Common myeloid progenitor, CD34-positive (primary cell): ENCODE results near the gene KRT40.
"Not testable (repeated sequence)": the region's sequence is repeated elsewhere in the genome, so short reads cannot be mapped to it uniquely, and the experiment has no call there.

Experiments
- CTCF ChIA-PET: fragments of 350-600 bp; sonication (Branson Sonifier 250); formaldehyde crosslinking; loops from one replicate; lab custom pipeline; 2021; ENCODE audit warnings: antibody characterized with exemption; lab: Charles Lee
- POLR2A ChIA-PET: fragments of 350-600 bp; sonication (Branson Sonifier 250); formaldehyde crosslinking; loops from one replicate; lab custom pipeline; 2021; ENCODE audit warnings: antibody characterized with exemption; lab: Charles Lee
- DNase-seq, 3 donors: peaks; one replicate each; pipeline versions ENCODE4 v3.0.0 to v3.0.0-alpha.2; 2013
- H3K27ac ChIP-seq, 2 experiments: 1 replicate in 1 of 2; 2 replicates in 1 of 2; pipeline ENCODE4 v1.7.0; 2013; ENCODE audit warnings: inconsistent platforms in 2 of 2, low read length in 2 of 2, mild to moderate bottlenecking in 2 of 2, low read depth in 1 of 2, moderate library complexity in 1 of 2; ENCODE audit not compliant: severe bottlenecking in 2 of 2, insufficient read depth in 1 of 2, poor library complexity in 1 of 2
- H3K27me3 ChIP-seq, 5 experiments: replicated peaks in 2 of 5; 1 replicate in 3 of 5; 2 replicates in 2 of 5; pipeline versions ENCODE4 v1.6.1 to v1.7.0; 2013; ENCODE audit warnings: low read length in 4 of 5, mild to moderate bottlenecking in 2 of 5, moderate library complexity in 2 of 5, inconsistent platforms in 1 of 5; ENCODE audit not compliant: insufficient read depth in 5 of 5, control insufficient read depth in 4 of 5
- H3K36me3 ChIP-seq, 4 experiments: 1 replicate in 2 of 4; 2 replicates in 2 of 4; pipeline versions ENCODE4 v1.6.1 to v1.7.0; 2013; ENCODE audit warnings: low read length in 3 of 4, control low read depth in 1 of 4, mild to moderate bottlenecking in 1 of 4; ENCODE audit not compliant: control insufficient read depth in 4 of 4, insufficient read depth in 4 of 4
- H3K4me1 ChIP-seq, 4 experiments: 1 replicate in 3 of 4; 2 replicates in 1 of 4; pipeline versions ENCODE4 v1.6.1 to v1.7.1; 2013; ENCODE audit warnings: low read length in 3 of 4, mild to moderate bottlenecking in 3 of 4, control low read depth in 1 of 4, inconsistent platforms in 1 of 4, moderate library complexity in 1 of 4; ENCODE audit not compliant: control insufficient read depth in 4 of 4, insufficient read depth in 4 of 4; ENCODE audit errors: control extremely low read depth in 1 of 4
- H3K4me3 ChIP-seq, 7 experiments: 1 replicate in 4 of 7; 2 replicates in 3 of 7; pipeline versions ENCODE4 v1.5.1 to v1.7.0; 2013; ENCODE audit warnings: mild to moderate bottlenecking in 7 of 7, low read length in 6 of 7, moderate library complexity in 6 of 7, inconsistent platforms in 2 of 7, low read depth in 2 of 7, control low read depth in 1 of 7; ENCODE audit not compliant: insufficient read depth in 4 of 7, control insufficient read depth in 1 of 7; ENCODE audit errors: extremely low read depth in 1 of 7
- H3K9me3 ChIP-seq, 5 experiments: 1 replicate in 4 of 5; 2 replicates in 1 of 5; pipeline versions ENCODE4 v1.6.1 to v1.7.1; 2013; ENCODE audit warnings: low read length in 4 of 5, mild to moderate bottlenecking in 2 of 5, inconsistent platforms in 1 of 5, low read depth in 1 of 5, moderate library complexity in 1 of 5; ENCODE audit not compliant: control insufficient read depth in 4 of 5, insufficient read depth in 2 of 5; ENCODE audit errors: control extremely low read depth in 1 of 5
- WGBS: methylation state at CpG from one replicate; pipeline ENCODE4 v1.1.5; 2013; ENCODE audit not compliant: insufficient coverage; 5-methylcytosine and 5-hydroxymethylcytosine counted together

The KRT40 gene

DNA sequence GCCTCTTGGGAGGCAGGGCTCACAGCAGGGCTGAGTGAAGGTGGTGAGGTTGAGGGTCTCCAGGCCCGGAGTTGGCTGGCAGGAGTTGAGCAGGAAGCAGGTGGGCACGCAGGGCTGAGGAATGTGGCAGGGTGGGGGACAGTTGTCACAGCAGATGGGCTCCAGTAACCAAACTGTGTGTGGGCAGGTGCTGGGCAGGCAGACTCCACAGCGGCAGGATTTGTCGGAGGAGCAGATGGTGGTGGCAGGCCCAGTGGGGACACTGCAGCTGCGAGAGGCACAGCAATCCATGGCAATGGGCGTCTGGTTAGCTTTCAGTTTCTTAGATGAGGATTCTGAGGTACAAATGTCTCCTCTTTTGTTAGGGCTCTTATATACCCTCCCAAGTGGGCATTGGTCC, 15.4 kb upstream of the KRT40 start, which contains the start of gene KRTAP3-2:
TSS of gene KRTAP3-2 (minus strand) at position 344 of the 400 bp plus-strand sequence. CDS start at position 291, 53 bp downstream.
- H3K36me3 ChIP-seq, CTCF ChIA-PET, POLR2A ChIA-PET, DNase-seq, H3K4me3 ChIP-seq, H3K27me3 ChIP-seq, H3K27ac ChIP-seq, H3K4me1 ChIP-seq, H3K9me3 ChIP-seq: not testable (repeated sequence)
- WGBS, result 100% methylated on average over 4 of the region's 6 CpGs

GRCh38 chr17:40997361-40997760, 13.2 kb upstream of the KRT40 start:
- Histone ChIP-seq H3K36me3 (no peaks in the 10 kb centered on the region), H3K4me3 (no peak overlapping the region), H3K27ac (no peak overlapping the region), H3K4me1 (no peaks in the 10 kb centered on the region), H3K9me3 (no peaks in the 10 kb centered on the region), H3K27me3 (peaks cover 0 to 9% (median 5%) of the 10 kb centered on the region in 5 experiments)
- 100% methylated on average over 2 of the region's 2 CpGs for WGBS
- no peak for DNase-seq
- CTCF ChIA-PET, result no interaction called here
- POLR2A ChIA-PET, result no interaction called here

GRCh38 chr17:40996829-40997228, 12.7 kb upstream of the KRT40 start:
- 86% methylated on average over 1 of the region's 4 CpGs for WGBS
- ChIA-PET CTCF (interaction anchor here (0.7 kb wide), 1 partner anchor 498 kb away, joined by 3 read pairs; no protein-coding TSS in a partner anchor), POLR2A (no interaction called here)
- no peaks in the 10 kb centered on the region for H3K36me3 ChIP-seq
- no peak for DNase-seq
- peaks cover 0 to 9% (median 5%) of the 10 kb centered on the region in 5 experiments for H3K27me3 ChIP-seq
- H3K9me3 ChIP-seq, result no peaks in the 10 kb centered on the region
- no peak overlapping the region for H3K4me3 ChIP-seq
- no peaks in the 10 kb centered on the region for H3K4me1 ChIP-seq
- no peak overlapping the region for H3K27ac ChIP-seq

- no CpG with 5 or more reads among the region's 1 CpG for WGBS
- no peaks in the 10 kb centered on the region for H3K4me1 ChIP-seq
- H3K4me3 ChIP-seq, result no peak overlapping the region
- H3K36me3 ChIP-seq, result no peaks in the 10 kb centered on the region
- DNase-seq, result no peak
- H3K27ac ChIP-seq, result no peak overlapping the region
- ChIA-PET POLR2A (no interaction called here), CTCF (no interaction called here)
- H3K9me3 ChIP-seq, result peaks cover 0 to 1% (median 0%) of the 10 kb centered on the region in 5 experiments
- peaks cover 0 to 9% (median 5%) of the 10 kb centered on the region in 5 experiments for H3K27me3 ChIP-seq
Observed at GRCh38 chr17:40995116-40995515, 11.0 kb upstream of the KRT40 start.

GRCh38 chr17:40993839-40994238, 9.7 kb upstream of the KRT40 start, which contains the start of gene KRTAP3-3:
KRTAP3-3 (minus strand) TSS chr17:40994164; CDS start chr17:40994097, 67 bp downstream.
- CTCF ChIA-PET, result no interaction called here
- POLR2A ChIA-PET, result no interaction called here
- Histone ChIP-seq H3K9me3 (peaks cover 0 to 1% (median 0%) of the 10 kb centered on the region in 5 experiments), H3K27me3 (peaks cover 0 to 9% (median 5%) of the 10 kb centered on the region in 5 experiments), H3K27ac (no peak within 1 kb of the TSS), H3K4me1 (no peaks in the 10 kb centered on the region), H3K4me3 (no peak within 1 kb of the TSS), H3K36me3 (no peaks in the 10 kb centered on the region)
- no peak for DNase-seq
- 87% methylated on average over 3 of the region's 4 CpGs for WGBS

DNA sequence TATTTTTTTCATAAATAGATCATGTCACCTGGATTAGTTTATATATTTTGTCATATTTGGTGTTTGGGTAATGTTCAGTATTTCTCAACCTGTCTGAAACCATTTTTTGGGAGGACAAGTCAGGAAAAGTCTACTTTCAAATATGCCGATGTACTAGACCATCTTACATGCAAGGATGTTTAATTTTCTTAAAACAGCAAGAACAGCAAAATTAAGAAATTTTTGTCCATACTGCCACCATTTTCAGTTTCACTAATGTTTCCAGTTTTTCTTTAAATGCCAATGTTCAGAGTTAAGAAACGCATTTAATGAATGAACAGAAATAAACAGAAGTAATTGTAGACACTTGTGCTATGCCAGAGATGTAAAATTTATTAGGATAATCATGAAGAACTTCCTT, 9.0 kb upstream of the KRT40 start:
- no CpG with 5 or more reads among the region's 2 CpGs for WGBS
- Histone ChIP-seq H3K27ac (no peak overlapping the region), H3K9me3 (peaks cover 0 to 1% (median 0%) of the 10 kb centered on the region in 5 experiments), H3K4me3 (no peak overlapping the region), H3K36me3 (no peaks in the 10 kb centered on the region), H3K4me1 (no peaks in the 10 kb centered on the region), H3K27me3 (peaks cover 0 to 9% (median 5%) of the 10 kb centered on the region in 5 experiments)
- ChIA-PET POLR2A (no interaction called here), CTCF (no interaction called here)
- DNase-seq, result no peak

GRCh38 chr17:40992666-40993065, 8.5 kb upstream of the KRT40 start:
- CTCF ChIA-PET, result no interaction called here

More at GRCh38 chr17:40992666-40993065, 8.5 kb upstream of the KRT40 start:
- WGBS, result 100% methylated on average over 1 of the region's 3 CpGs
- Histone ChIP-seq H3K36me3 (no peaks in the 10 kb centered on the region), H3K27me3 (peaks cover 0 to 9% (median 5%) of the 10 kb centered on the region in 5 experiments), H3K27ac (no peak overlapping the region), H3K4me3 (no peak overlapping the region), H3K9me3 (peaks cover 0 to 1% (median 0%) of the 10 kb centered on the region in 5 experiments), H3K4me1 (no peaks in the 10 kb centered on the region)
- DNase-seq, result no peak
- POLR2A ChIA-PET, result no interaction called here
